ENCODE data around the gene SLC17A3.

Gene SLC17A3

DNA sequence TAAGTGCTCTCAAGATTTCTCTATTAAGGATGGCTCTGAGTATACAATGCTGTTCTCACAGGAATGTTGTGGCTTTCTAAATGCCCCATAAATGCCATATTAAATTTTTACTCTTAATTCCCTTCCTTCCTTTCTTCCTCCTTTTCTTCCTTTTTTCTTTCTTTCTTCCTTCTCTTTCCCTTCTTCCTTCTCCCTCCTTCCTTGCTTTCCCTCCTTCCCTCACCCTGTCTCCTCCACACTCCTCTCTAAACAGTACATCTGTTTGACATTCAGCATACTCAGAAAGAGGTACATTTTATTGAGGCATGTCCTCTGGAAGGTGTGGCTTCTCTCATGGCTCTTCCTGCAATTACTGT is 41.8 kb downstream of the SLC17A3 start:
- H3K4me3 ChIP-seq (ENCODE audit: low read length): no peak overlapping the region
- TF ChIP-seq, protein P1, sequence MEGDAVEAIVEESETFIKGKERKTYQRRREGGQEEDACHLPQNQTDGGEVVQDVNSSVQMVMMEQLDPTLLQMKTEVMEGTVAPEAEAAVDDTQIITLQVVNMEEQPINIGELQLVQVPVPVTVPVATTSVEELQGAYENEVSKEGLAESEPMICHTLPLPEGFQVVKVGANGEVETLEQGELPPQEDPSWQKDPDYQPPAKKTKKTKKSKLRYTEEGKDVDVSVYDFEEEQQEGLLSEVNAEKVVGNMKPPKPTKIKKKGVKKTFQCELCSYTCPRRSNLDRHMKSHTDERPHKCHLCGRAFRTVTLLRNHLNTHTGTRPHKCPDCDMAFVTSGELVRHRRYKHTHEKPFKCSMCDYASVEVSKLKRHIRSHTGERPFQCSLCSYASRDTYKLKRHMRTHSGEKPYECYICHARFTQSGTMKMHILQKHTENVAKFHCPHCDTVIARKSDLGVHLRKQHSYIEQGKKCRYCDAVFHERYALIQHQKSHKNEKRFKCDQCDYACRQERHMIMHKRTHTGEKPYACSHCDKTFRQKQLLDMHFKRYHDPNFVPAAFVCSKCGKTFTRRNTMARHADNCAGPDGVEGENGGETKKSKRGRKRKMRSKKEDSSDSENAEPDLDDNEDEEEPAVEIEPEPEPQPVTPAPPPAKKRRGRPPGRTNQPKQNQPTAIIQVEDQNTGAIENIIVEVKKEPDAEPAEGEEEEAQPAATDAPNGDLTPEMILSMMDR (IDR thresholded peaks at IDR 0.05; ENCODE audit: insufficient read depth, low read depth, low read length, missing control alignments): no peak
- DNase-seq (ENCODE audit: low read depth): no peak

- no peak for DNase-seq (ENCODE audit: low read depth)
- TF ChIP-seq, protein P1 (IDR thresholded peaks at IDR 0.05; ENCODE audit: insufficient read depth, low read depth, low read length, missing control alignments): no peak
- H3K4me3 ChIP-seq (ENCODE audit: low read length): no peak within 1 kb of the TSS
Measured at GRCh38 chr6:25831532-25832306, 42.3 kb downstream of the SLC17A3 start, which contains the start of gene SLC17A1. SLC17A1 (minus strand) TSS chr6:25832052; CDS start chr6:25830557, 1,495 bp downstream.

DNA sequence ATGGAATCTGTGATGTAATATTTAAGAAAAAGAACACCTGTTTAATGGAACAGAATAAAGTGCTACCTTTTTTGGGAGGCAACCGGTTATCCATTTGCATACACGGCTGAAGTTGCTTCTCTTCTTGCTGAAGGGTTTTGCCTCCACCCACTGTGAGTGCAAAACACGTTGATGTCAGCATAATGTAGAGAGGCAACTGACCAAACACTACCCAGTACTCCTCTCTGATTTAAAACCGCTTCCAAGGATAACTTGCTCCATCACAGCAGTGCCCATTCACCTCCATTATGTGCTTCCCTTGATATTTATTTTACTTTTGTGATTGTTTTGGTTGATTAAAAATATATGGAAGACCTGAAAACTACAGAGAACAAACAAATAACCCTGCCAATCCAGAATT is 43.6 kb downstream of the SLC17A3 start:
- TF ChIP-seq, protein P1 (IDR thresholded peaks at IDR 0.05; ENCODE audit: insufficient read depth, low read depth, low read length, missing control alignments): no peak
- DNase-seq (ENCODE audit: low read depth): no peak
- no peak overlapping the region for H3K4me3 ChIP-seq (ENCODE audit: low read length)

- TF ChIP-seq, protein P1 (IDR thresholded peaks at IDR 0.05; ENCODE audit: insufficient read depth, low read depth, low read length, missing control alignments): no peak
- no peak overlapping the region for H3K4me3 ChIP-seq (ENCODE audit: low read length)
- no peak for DNase-seq (ENCODE audit: low read depth)
Measured at GRCh38 chr6:25829375-25829774, 44.7 kb downstream of the SLC17A3 start.

DNA sequence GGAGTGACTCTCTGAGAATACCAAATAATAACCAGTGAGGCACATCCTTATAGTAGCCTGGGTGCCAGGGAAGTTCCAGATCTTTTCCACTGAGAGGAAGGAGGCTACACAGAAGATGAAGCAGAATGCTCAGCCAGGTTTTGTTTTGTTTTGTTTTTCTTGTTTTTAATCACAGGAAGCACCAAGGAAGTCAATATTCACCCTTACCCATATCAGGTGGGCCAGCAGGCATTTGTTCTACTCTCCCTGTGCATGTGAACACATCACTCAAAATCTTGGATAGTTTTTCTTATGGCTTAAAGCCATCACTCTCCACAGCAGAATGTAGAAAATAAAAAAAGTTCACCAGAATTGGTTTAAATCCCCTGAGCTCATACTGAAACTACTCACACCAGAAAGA is 52.7 kb downstream of the SLC17A3 start:
- TF ChIP-seq, protein P1 (IDR thresholded peaks at IDR 0.05; ENCODE audit: insufficient read depth, low read depth, low read length, missing control alignments): no peak
- H3K4me3 ChIP-seq (ENCODE audit: low read length): no peak overlapping the region
- no peak for DNase-seq (ENCODE audit: low read depth)

- H3K4me3 ChIP-seq (ENCODE audit: low read length): no peak overlapping the region
- DNase-seq (ENCODE audit: low read depth): no peak
- TF ChIP-seq, protein P1 (IDR thresholded peaks at IDR 0.05; ENCODE audit: insufficient read depth, low read depth, low read length, missing control alignments): no peak
Measured at GRCh38 chr6:25816252-25816651, 57.8 kb downstream of the SLC17A3 start.

- H3K4me3 ChIP-seq (ENCODE audit: low read length): no peak overlapping the region
- TF ChIP-seq, protein P1 (IDR thresholded peaks at IDR 0.05; ENCODE audit: insufficient read depth, low read depth, low read length, missing control alignments): no peak
- no peak for DNase-seq (ENCODE audit: low read depth)
Measured at GRCh38 chr6:25815194-25815593, 58.8 kb downstream of the SLC17A3 start.

All from epithelial cell of esophagus (primary cell).